SK-N-SH (cell line): ENCODE data around the gene MYD88.

ENCODE experiments used
- CHD2 ChIP-seq: fragments of 150-350 bp; IDR thresholded peaks from 2 replicates; pipeline ENCODE4 v1.6.1; 2018; ENCODE audit warnings: low read length; ENCODE audit not compliant: partially characterized antibody
- ELF1 ChIP-seq: IDR thresholded peaks from 2 replicates; pipeline ENCODE4 v1.4.0; 2012
- EP300 ChIP-seq, 2 experiments: IDR thresholded peaks; 2 replicates each; pipeline versions ENCODE4 v1.4.0 to v1.6.1; 2012; ENCODE audit warnings: borderline replicate concordance in 1 of 2, low read depth in 1 of 2, low read length in 1 of 2
- EZH2phosphoT487 ChIP-seq: fragments of 200-600 bp; sonication (generic); IDR thresholded peaks from 2 replicates; pipeline ENCODE4 v1.6.1; 2017; ENCODE audit warnings: low read depth, mixed run types, mild to moderate bottlenecking, antibody characterized with exemption, moderate library complexity, borderline replicate concordance
- FOXJ3 ChIP-seq: sonication (generic); formaldehyde crosslinking; IDR thresholded peaks from 2 replicates; pipeline ENCODE4 v1.5.1; 2020; ENCODE audit warnings: mild to moderate bottlenecking, missing genetic modification reagents
- RAD21 ChIP-seq: IDR thresholded peaks from 2 replicates; pipeline ENCODE4 v1.6.1; 2012; ENCODE audit warnings: mild to moderate bottlenecking, low read length
- RFX5 ChIP-seq: IDR thresholded peaks from 2 replicates; pipeline ENCODE4 v1.6.1; 2012; ENCODE audit warnings: mild to moderate bottlenecking, improper control_type of control experiment, low read length
- SIN3A ChIP-seq: IDR thresholded peaks from 2 replicates; pipeline ENCODE4 v1.6.1; 2012; ENCODE audit warnings: low read depth, mild to moderate bottlenecking, low read length, moderate library complexity, borderline replicate concordance
- SMC3 ChIP-seq: IDR thresholded peaks from 2 replicates; pipeline ENCODE4 v1.6.1; 2012; ENCODE audit warnings: low read depth, low read length, improper control_type of control experiment
- TEAD4 ChIP-seq: IDR thresholded peaks from 2 replicates; pipeline ENCODE4 v1.4.0; 2012; ENCODE audit warnings: mild to moderate bottlenecking, borderline replicate concordance; ENCODE audit not compliant: insufficient read depth
- TF ChIP-seq, protein P1 (sequence below): fragments of 200-600 bp; sonication (generic); IDR thresholded peaks from 2 replicates; pipeline ENCODE4 v1.6.1; 2017; ENCODE audit warnings: antibody characterized with exemption, mild to moderate bottlenecking, moderate library complexity
- TF ChIP-seq, protein P2 (sequence below): IDR thresholded peaks from 2 replicates; pipeline ENCODE4 v1.4.0; 2012; ENCODE audit warnings: low read depth
- TF ChIP-seq, protein P3 (sequence below): fragments of 150-350 bp; IDR thresholded peaks from 2 replicates; pipeline ENCODE4 v1.6.1; 2017; ENCODE audit warnings: antibody characterized with exemption, low read length, low read depth, borderline replicate concordance

DNA sequence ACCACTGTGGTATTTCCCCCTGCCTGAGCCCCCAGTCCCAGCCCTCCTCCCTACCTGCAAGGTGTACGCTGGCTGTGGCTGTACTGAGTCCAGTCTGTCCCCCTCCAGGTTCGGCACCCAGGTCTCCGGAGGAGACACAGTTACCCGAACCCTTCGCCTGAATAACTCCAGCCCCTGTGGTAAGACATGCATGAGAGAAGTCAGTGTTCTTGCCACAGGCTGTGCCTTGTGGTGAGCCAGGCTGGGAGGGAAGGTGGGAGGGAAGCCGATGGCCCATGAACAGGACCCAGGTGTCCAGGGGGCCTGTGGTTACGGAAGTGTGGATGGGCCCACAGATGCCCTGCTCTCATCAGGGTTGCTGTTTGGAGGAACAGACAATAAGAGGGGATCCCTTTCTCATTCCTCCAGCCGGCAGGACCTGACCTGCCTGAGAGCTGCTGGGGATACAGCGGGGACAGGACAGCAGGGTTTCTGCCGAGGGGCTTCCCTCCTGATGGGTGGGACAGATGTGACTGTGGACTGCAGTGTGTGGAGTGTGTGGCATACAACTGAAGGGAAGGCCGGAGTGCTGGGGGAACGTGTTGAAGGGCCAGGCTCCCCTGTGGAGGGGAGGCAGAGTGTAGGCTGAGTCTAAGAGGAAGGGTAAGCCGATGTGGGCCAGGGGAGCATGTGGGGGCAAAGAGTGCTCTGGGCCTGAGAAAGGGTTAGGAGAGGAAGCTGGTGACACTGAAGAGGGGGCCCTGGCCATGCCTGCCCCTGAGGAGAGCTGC lies 23.4 kb upstream of the MYD88 start:
- TF ChIP-seq, protein P1, sequence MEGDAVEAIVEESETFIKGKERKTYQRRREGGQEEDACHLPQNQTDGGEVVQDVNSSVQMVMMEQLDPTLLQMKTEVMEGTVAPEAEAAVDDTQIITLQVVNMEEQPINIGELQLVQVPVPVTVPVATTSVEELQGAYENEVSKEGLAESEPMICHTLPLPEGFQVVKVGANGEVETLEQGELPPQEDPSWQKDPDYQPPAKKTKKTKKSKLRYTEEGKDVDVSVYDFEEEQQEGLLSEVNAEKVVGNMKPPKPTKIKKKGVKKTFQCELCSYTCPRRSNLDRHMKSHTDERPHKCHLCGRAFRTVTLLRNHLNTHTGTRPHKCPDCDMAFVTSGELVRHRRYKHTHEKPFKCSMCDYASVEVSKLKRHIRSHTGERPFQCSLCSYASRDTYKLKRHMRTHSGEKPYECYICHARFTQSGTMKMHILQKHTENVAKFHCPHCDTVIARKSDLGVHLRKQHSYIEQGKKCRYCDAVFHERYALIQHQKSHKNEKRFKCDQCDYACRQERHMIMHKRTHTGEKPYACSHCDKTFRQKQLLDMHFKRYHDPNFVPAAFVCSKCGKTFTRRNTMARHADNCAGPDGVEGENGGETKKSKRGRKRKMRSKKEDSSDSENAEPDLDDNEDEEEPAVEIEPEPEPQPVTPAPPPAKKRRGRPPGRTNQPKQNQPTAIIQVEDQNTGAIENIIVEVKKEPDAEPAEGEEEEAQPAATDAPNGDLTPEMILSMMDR: no peak
- TF ChIP-seq, protein P2, sequence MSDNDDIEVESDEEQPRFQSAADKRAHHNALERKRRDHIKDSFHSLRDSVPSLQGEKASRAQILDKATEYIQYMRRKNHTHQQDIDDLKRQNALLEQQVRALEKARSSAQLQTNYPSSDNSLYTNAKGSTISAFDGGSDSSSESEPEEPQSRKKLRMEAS: no peak
- TF ChIP-seq SIN3A: no peak
- no peak for TF ChIP-seq CHD2
- TF ChIP-seq FOXJ3 (CRISPR knock-in tag): no peak
- TF ChIP-seq, protein P3, sequence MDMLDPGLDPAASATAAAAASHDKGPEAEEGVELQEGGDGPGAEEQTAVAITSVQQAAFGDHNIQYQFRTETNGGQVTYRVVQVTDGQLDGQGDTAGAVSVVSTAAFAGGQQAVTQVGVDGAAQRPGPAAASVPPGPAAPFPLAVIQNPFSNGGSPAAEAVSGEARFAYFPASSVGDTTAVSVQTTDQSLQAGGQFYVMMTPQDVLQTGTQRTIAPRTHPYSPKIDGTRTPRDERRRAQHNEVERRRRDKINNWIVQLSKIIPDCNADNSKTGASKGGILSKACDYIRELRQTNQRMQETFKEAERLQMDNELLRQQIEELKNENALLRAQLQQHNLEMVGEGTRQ: no peak
- TF ChIP-seq ELF1: no peak
- no peak for TF ChIP-seq EZH2phosphoT487
- TF ChIP-seq RFX5: no peak
- no peak for TF ChIP-seq RAD21
- TF ChIP-seq SMC3: no peak
- no peak for TF ChIP-seq EP300 (IDR thresholded peaks at IDR 0.05; ENCODE audit: borderline replicate concordance in 1 of 2, low read depth in 1 of 2, low read length in 1 of 2)
- TF ChIP-seq TEAD4: no peak
